Measurements from ENCODE around the gene METTL25B. TPM values are rescaled to one million over a fixed set of nuclear protein-coding genes. Genes with fewer than 3 reads are reported as not detected.

The METTL25B gene
- total and polyA plus RNA-seq, 2 of the 13 experiments (the other 11 are each of a cell fraction or from before 2014, with no cell fraction given) = 11.9 to 24.0 TPM

- TF ChIP-seq ATF6 (CRISPR knock-in tag; conservative IDR thresholded peaks at IDR 0.05) (no peak), NPAS2 (CRISPR knock-in tag; IDR thresholded peaks at IDR 0.05; ENCODE audit: borderline replicate concordance) (no peak), HDAC2 (CRISPR knock-in tag; IDR thresholded peaks at IDR 0.05) (0 out of 2 replicates have a peak, but pooled peaks have one; percentile 25), ZNF224 (CRISPR knock-in tag; IDR thresholded peaks at IDR 0.05) (no peak), ZNF775 (CRISPR knock-in tag; IDR thresholded peaks at IDR 0.05; ENCODE audit: borderline replicate concordance) (no peak), ZNF639 (CRISPR knock-in tag; conservative IDR thresholded peaks at IDR 0.05) (0 out of 2 replicates have a peak, but pooled peaks have one; percentile 38), ZNF883 (CRISPR knock-in tag; IDR thresholded peaks at IDR 0.05; ENCODE audit: not compliant biosample characterization) (peak; percentile 40), SMAD1 (CRISPR knock-in tag; IDR thresholded peaks at IDR 0.05; ENCODE audit: borderline replicate concordance, low read depth) (no peak), ZSCAN25 (CRISPR knock-in tag; IDR thresholded peaks at IDR 0.05) (no peak), ZBTB21 (CRISPR knock-in tag; IDR thresholded peaks at IDR 0.05) (no peak), CHCHD3 (CRISPR knock-in tag; IDR thresholded peaks at IDR 0.05) (no peak), ETV5 (CRISPR knock-in tag; IDR thresholded peaks at IDR 0.05; ENCODE audit: borderline replicate concordance) (peak; percentile 7; the same call in 1 of the 2 replicates), ZNF407 (CRISPR knock-in tag; IDR thresholded peaks at IDR 0.05; ENCODE audit: not compliant biosample characterization) (no peak), HNRNPK (IDR thresholded peaks at IDR 0.05; ENCODE audit: low read depth, low read length, poor library complexity, severe bottlenecking) (peak; percentile 98), ZNF230 (CRISPR knock-in tag; IDR thresholded peaks at IDR 0.05) (no peak), TBL1XR1 (IDR thresholded peaks at IDR 0.05; ENCODE audit: borderline replicate concordance, low read length, partially characterized antibody) (no peak)
Observed at GRCh38 chr1:156746728-156747631, 18.7 kb downstream of the METTL25B start (continued).

Measured in HepG2 (cell line).